GM23338 (cell line): ENCODE data around the gene MPO. TPM values are rescaled to one million over a fixed set of nuclear protein-coding genes. Genes with fewer than 3 reads are reported as not detected.

Source experiments
- ATAC-seq: fragments of 200-7000 bp; cut with Tn5 transposase; 3 replicates; pipeline ENCODE4 v1.9.1; 2020
- DNase-seq: peaks from one replicate; pipeline ENCODE4 v3.0.0-alpha.2; 2015; ENCODE audit warnings: low spot score
- H2AFZ ChIP-seq: fragments of 200-600 bp; sonication (generic); 2 replicates; pipeline ENCODE4 v1.8.0; 2016; ENCODE audit warnings: antibody characterized with exemption, mild to moderate bottlenecking, moderate library complexity
- H3F3A ChIP-seq: fragments of 200-600 bp; sonication (generic); replicated peaks from 2 replicates; pipeline ENCODE4 v1.8.0; 2017; ENCODE audit warnings: antibody characterized with exemption, mixed run types, low read depth
- H3K27ac ChIP-seq: fragments of 200-600 bp; sonication (generic); 2 replicates; pipeline ENCODE4 v1.6.1; 2016; ENCODE audit warnings: low read depth
- H3K27me3 ChIP-seq: fragments of 200-600 bp; sonication (generic); 2 replicates; pipeline ENCODE4 v1.8.0; 2016; ENCODE audit warnings: mild to moderate bottlenecking, mixed run types, moderate library complexity; ENCODE audit not compliant: insufficient read depth
- H3K36me3 ChIP-seq: fragments of 200-600 bp; sonication (generic); 2 replicates; pipeline ENCODE4 v1.8.0; 2016; ENCODE audit warnings: mild to moderate bottlenecking; ENCODE audit not compliant: insufficient read depth
- H3K4me1 ChIP-seq: fragments of 200-600 bp; sonication (generic); 2 replicates; pipeline ENCODE4 v1.8.0; 2016; ENCODE audit warnings: mild to moderate bottlenecking, moderate library complexity; ENCODE audit not compliant: insufficient read depth
- H3K4me2 ChIP-seq: fragments of 200-600 bp; sonication (generic); 2 replicates; pipeline ENCODE4 v1.7.1; 2017; ENCODE audit warnings: mixed run types
- H3K4me3 ChIP-seq: fragments of 200-600 bp; sonication (generic); 2 replicates; pipeline ENCODE4 v1.6.1; 2016; ENCODE audit warnings: mixed run types
- H3K79me2 ChIP-seq: fragments of 200-600 bp; sonication (generic); replicated peaks from 2 replicates; pipeline ENCODE4 v1.8.0; 2017; ENCODE audit warnings: mild to moderate bottlenecking; ENCODE audit not compliant: insufficient read depth
- H3K9me2 ChIP-seq: fragments of 200-600 bp; sonication (generic); 2 replicates; pipeline ENCODE4 v1.8.0; 2017; ENCODE audit not compliant: insufficient read depth
- H4K20me1 ChIP-seq: fragments of 200-600 bp; sonication (generic); replicated peaks from 2 replicates; pipeline ENCODE4 v1.8.0; 2017; ENCODE audit warnings: mild to moderate bottlenecking; ENCODE audit not compliant: insufficient read depth
- H3K27ac Mint-ChIP-seq: 2 replicates; pipeline ENCODE4 v1.8.0; 2020; ENCODE audit warnings: inconsistent platforms, mild to moderate bottlenecking, moderate library complexity, mixed read lengths
- H3K27me3 Mint-ChIP-seq: 3 replicates; pipeline ENCODE4 v1.8.0; 2022; ENCODE audit warnings: low read depth, mild to moderate bottlenecking, moderate library complexity, mixed read lengths, inconsistent platforms; ENCODE audit not compliant: insufficient read depth, poor library complexity
- H3K36me3 Mint-ChIP-seq: 3 replicates; pipeline ENCODE4 v1.8.0; 2021; ENCODE audit warnings: low read depth, mild to moderate bottlenecking, inconsistent platforms, moderate library complexity, mixed read lengths
- H3K4me1 Mint-ChIP-seq: 3 replicates; pipeline ENCODE4 v1.8.0; 2020; ENCODE audit warnings: mild to moderate bottlenecking, inconsistent platforms, mixed read lengths
- H3K4me3 Mint-ChIP-seq: 3 replicates; pipeline ENCODE4 v1.8.0; 2021; ENCODE audit warnings: moderate library complexity, mild to moderate bottlenecking, inconsistent platforms, mixed read lengths
- H3K9me3 Mint-ChIP-seq: 3 replicates; pipeline ENCODE4 v1.8.0; 2020; ENCODE audit warnings: moderate library complexity, mild to moderate bottlenecking, inconsistent platforms, mixed read lengths
- ETS1 ChIP-seq: IDR thresholded peaks from 2 replicates; pipeline ENCODE4 v1.6.1; 2016; ENCODE audit warnings: antibody characterized with exemption
- NANOG ChIP-seq: IDR thresholded peaks from 2 replicates; pipeline ENCODE4 v1.6.1; 2016; ENCODE audit warnings: antibody characterized with exemption, borderline replicate concordance
- REST ChIP-seq: IDR thresholded peaks from one replicate; pipeline ENCODE4 v1.6.1; 2018; ENCODE audit warnings: antibody characterized with exemption; ENCODE audit not compliant: unreplicated experiment
- ZNF462 ChIP-seq: fragments of 250-450 bp; sonication (Bioruptor Pico); IDR thresholded peaks from 2 replicates; pipeline ENCODE4 v1.5.0; 2020; ENCODE audit warnings: mild to moderate bottlenecking, moderate library complexity
- polyA plus RNA-seq: library from polyadenylated mRNA; unstranded; fragments of >200 nt; fragmentation: Nextera tagmentation; extraction: Ambion mirVana; gene quantifications from 2 replicates; pipeline ENCODE4 v1.2.1, GENCODE V29; 2016
- total RNA-seq: library from RNA; depleted of rRNA; stranded (reverse); fragments of >200 nt; shearing (Covaris generic); gene quantifications from 2 replicates; pipeline ENCODE4 v1.2.3, GENCODE V29; 2014

The MPO gene
- total and polyA plus RNA-seq, 2 experiments from 2014 or later: 0.08 TPM; not detected in 1

- H3K4me1 Mint-ChIP-seq: peaks cover 14% of the 10 kb centered on the region
- H3K27ac ChIP-seq: no peak overlapping the region
- peaks cover 19% of the 10 kb centered on the region for H3K27me3 ChIP-seq
- H3K9me2 ChIP-seq: no peaks in the 10 kb centered on the region
- H3F3A ChIP-seq: no peaks in the 10 kb centered on the region
- H4K20me1 ChIP-seq: no peaks in the 10 kb centered on the region
- H3K36me3 ChIP-seq: no peaks in the 10 kb centered on the region
- no peak for TF ChIP-seq REST
- DNase-seq: no peak
- H3K36me3 Mint-ChIP-seq: no peaks in the 10 kb centered on the region
- H3K4me1 ChIP-seq: peaks cover 11% of the 10 kb centered on the region; the same call in 1 of the 2 replicates
- H3K4me3 ChIP-seq: no peak overlapping the region
- peaks cover 19% of the 10 kb centered on the region for H3K27me3 Mint-ChIP-seq
- no peak for ATAC-seq
- no peaks in the 10 kb centered on the region for H3K79me2 ChIP-seq
- H3K27ac Mint-ChIP-seq: no peak overlapping the region
- H3K4me2 ChIP-seq: no peak overlapping the region
- H2AFZ ChIP-seq: no peak overlapping the region
- no peak overlapping the region for H3K4me3 Mint-ChIP-seq
- no peaks in the 10 kb centered on the region; the same call in 2 of the 3 replicates for H3K9me3 Mint-ChIP-seq
Observed at GRCh38 chr17:58320163-58320558, 39.4 kb upstream of the MPO start.

- Histone ChIP-seq H3K36me3 (no peaks in the 10 kb centered on the region), H3K4me1 (peaks cover 8% of the 10 kb centered on the region; the same call in 1 of the 2 replicates), H3K9me2 (no peaks in the 10 kb centered on the region), H3K27me3 (peaks cover 12% of the 10 kb centered on the region), H3F3A (no peaks in the 10 kb centered on the region), H4K20me1 (no peaks in the 10 kb centered on the region), H3K27ac (no peak overlapping the region), H2AFZ (no peak overlapping the region), H3K79me2 (no peaks in the 10 kb centered on the region), H3K4me3 (no peak overlapping the region), H3K4me2 (no peak overlapping the region)
- Mint-ChIP-seq H3K9me3 (no peaks in the 10 kb centered on the region), H3K36me3 (no peaks in the 10 kb centered on the region), H3K27ac (no peak overlapping the region), H3K4me1 (peaks cover 11% of the 10 kb centered on the region), H3K27me3 (peaks cover 17% of the 10 kb centered on the region), H3K4me3 (no peak overlapping the region)
- no peak for TF ChIP-seq ZNF462 (CRISPR knock-in tag)
- TF ChIP-seq NANOG: no peak
- TF ChIP-seq ETS1: no peak
- no peak for DNase-seq
- no peak for ATAC-seq
Observed at GRCh38 chr17:58319173-58320162, 38.7 kb upstream of the MPO start.
